GM12878 (cell line): Measurements from ENCODE around the gene ZC3H12D.
A peak's percentile ranks its signal among the peaks of the same experiment; 100 is the strongest.

Experiments used
- CEBPB ChIP-seq, 2 experiments: fragments of 150-350 bp in 1 of 2; IDR thresholded peaks; 2 replicates each; pipeline ENCODE4 v1.6.1; 2012 to 2014; ENCODE audit warnings: low read depth in 2 of 2, low read length in 2 of 2, borderline replicate concordance in 1 of 2, inconsistent platforms in 1 of 2
- CHD4 ChIP-seq: fragments of 200-600 bp; sonication (generic); IDR thresholded peaks from 2 replicates; pipeline ENCODE4 v1.6.1; 2016; ENCODE audit warnings: mild to moderate bottlenecking
- MXI1 ChIP-seq: fragments of 150-350 bp; IDR thresholded peaks from 2 replicates; pipeline ENCODE4 v1.6.1; 2011; ENCODE audit warnings: low read depth, mild to moderate bottlenecking, inconsistent platforms, low read length, improper control_type of control experiment
- POLR2AphosphoS5 ChIP-seq: IDR thresholded peaks from 2 replicates; pipeline ENCODE4 v1.6.1; 2011; ENCODE audit warnings: mild to moderate bottlenecking, low read length, inconsistent platforms
- SMC3 ChIP-seq: IDR thresholded peaks from 2 replicates; pipeline ENCODE4 v1.6.1; 2011; ENCODE audit warnings: low read length, improper control_type of control experiment, borderline replicate concordance
- SRF ChIP-seq, 2 experiments: IDR thresholded peaks; 2 replicates each; pipeline ENCODE4 v1.6.1; 2011; ENCODE audit warnings: low read depth in 2 of 2, low read length in 2 of 2, mild to moderate bottlenecking in 1 of 2, moderate library complexity in 1 of 2
- TF ChIP-seq, protein P1 (sequence below): fragments of 450-650 bp; formaldehyde crosslinking; IDR thresholded peaks from 2 replicates; pipeline ENCODE4 v1.5.0; 2022; ENCODE audit warnings: mild to moderate bottlenecking, missing genetic modification characterization
- TF ChIP-seq, protein P2 (sequence below), 3 experiments: IDR thresholded peaks in 2 of 3; conservative IDR thresholded peaks in 1 of 3; 2 replicates each; pipeline ENCODE4 v1.5.1; 2011; ENCODE audit warnings: low read depth in 3 of 3, low read length in 3 of 3, mild to moderate bottlenecking in 3 of 3, control low read depth in 2 of 3, moderate library complexity in 2 of 3, inconsistent platforms in 1 of 3, mixed read lengths in 1 of 3; ENCODE audit not compliant: control insufficient read depth in 2 of 3, insufficient read depth in 1 of 3; ENCODE audit errors: extremely low read depth in 1 of 3

DNA sequence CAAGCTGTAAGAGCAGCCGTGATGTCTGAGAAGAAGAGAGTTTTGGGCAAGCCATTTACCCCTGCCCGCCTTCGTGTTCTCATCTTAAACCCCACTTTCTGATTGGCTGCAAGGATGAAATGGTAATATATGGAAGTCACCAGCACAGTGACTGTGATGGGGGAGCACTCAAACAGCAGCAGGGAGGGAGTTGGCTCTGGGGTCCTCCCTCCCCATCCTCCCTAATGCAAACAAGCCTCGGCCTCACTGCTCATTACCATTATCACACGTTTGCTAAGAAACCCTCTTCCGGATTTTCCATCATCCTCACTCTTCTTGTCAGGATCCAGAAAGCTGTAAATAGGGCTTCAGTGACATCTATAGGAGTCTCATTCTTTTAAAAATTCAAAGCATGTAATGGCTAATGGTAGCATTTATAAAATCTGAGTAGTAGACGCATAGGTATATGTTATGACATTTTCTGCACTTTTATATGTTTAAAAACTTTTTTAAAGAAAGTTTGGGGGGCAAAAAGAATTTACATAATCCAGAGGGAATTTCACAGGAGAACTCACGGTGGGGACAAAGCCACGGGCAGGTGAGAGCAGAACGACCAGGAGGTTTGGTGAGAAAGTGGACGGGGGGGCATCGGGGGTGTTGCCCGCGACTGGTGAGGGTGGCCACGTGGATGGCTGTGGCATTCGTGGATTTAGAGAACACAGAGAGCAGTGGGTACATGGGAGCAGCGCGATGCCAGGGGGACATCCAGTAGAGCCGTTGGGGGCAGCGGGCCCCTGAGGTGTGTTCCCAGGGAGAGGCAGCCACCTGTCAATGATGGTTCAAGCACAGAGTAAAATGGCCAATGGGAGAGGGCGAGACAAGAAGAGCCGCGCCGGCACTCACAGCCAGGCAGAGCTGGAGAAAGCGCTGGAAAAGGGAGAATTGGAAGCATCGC, 55.1 kb downstream of the ZC3H12D start:
- TF ChIP-seq MXI1, result no peak
- no peak for TF ChIP-seq CHD4
- no peak for TF ChIP-seq POLR2AphosphoS5
- TF ChIP-seq SMC3, result no peak; the same call in 1 of the 2 replicates
- TF ChIP-seq, protein P1, sequence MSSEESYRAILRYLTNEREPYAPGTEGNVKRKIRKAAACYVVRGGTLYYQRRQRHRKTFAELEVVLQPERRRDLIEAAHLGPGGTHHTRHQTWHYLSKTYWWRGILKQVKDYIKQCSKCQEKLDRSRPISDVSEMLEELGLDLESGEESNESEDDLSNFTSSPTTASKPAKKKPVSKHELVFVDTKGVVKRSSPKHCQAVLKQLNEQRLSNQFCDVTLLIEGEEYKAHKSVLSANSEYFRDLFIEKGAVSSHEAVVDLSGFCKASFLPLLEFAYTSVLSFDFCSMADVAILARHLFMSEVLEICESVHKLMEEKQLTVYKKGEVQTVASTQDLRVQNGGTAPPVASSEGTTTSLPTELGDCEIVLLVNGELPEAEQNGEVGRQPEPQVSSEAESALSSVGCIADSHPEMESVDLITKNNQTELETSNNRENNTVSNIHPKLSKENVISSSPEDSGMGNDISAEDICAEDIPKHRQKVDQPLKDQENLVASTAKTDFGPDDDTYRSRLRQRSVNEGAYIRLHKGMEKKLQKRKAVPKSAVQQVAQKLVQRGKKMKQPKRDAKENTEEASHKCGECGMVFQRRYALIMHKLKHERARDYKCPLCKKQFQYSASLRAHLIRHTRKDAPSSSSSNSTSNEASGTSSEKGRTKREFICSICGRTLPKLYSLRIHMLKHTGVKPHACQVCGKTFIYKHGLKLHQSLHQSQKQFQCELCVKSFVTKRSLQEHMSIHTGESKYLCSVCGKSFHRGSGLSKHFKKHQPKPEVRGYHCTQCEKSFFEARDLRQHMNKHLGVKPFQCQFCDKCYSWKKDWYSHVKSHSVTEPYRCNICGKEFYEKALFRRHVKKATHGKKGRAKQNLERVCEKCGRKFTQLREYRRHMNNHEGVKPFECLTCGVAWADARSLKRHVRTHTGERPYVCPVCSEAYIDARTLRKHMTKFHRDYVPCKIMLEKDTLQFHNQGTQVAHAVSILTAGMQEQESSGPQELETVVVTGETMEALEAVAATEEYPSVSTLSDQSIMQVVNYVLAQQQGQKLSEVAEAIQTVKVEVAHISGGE (CRISPR knock-in tag), result no peak
- TF ChIP-seq SRF (IDR thresholded peaks at IDR 0.05; ENCODE audit: low read depth in 2 of 2, low read length in 2 of 2), result no peak
- TF ChIP-seq CEBPB (IDR thresholded peaks at IDR 0.05; ENCODE audit: borderline replicate concordance in 1 of 2, low read depth in 2 of 2, low read length in 2 of 2), result no peak
- TF ChIP-seq, protein P2, sequence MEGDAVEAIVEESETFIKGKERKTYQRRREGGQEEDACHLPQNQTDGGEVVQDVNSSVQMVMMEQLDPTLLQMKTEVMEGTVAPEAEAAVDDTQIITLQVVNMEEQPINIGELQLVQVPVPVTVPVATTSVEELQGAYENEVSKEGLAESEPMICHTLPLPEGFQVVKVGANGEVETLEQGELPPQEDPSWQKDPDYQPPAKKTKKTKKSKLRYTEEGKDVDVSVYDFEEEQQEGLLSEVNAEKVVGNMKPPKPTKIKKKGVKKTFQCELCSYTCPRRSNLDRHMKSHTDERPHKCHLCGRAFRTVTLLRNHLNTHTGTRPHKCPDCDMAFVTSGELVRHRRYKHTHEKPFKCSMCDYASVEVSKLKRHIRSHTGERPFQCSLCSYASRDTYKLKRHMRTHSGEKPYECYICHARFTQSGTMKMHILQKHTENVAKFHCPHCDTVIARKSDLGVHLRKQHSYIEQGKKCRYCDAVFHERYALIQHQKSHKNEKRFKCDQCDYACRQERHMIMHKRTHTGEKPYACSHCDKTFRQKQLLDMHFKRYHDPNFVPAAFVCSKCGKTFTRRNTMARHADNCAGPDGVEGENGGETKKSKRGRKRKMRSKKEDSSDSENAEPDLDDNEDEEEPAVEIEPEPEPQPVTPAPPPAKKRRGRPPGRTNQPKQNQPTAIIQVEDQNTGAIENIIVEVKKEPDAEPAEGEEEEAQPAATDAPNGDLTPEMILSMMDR (IDR thresholded peaks at IDR 0.05 in 2 of 3, conservative IDR thresholded peaks at IDR 0.05 in 1 of 3; ENCODE audit: control insufficient read depth in 2 of 3, extremely low read depth in 1 of 3, insufficient read depth in 1 of 3, low read depth in 3 of 3, low read length in 3 of 3), result 0 out of 6 replicates have a peak, but pooled peaks of 1 of the 3 experiments have one; percentile 7
